ENCODE results near the gene PCSK7.

The PCSK7 gene

DNA sequence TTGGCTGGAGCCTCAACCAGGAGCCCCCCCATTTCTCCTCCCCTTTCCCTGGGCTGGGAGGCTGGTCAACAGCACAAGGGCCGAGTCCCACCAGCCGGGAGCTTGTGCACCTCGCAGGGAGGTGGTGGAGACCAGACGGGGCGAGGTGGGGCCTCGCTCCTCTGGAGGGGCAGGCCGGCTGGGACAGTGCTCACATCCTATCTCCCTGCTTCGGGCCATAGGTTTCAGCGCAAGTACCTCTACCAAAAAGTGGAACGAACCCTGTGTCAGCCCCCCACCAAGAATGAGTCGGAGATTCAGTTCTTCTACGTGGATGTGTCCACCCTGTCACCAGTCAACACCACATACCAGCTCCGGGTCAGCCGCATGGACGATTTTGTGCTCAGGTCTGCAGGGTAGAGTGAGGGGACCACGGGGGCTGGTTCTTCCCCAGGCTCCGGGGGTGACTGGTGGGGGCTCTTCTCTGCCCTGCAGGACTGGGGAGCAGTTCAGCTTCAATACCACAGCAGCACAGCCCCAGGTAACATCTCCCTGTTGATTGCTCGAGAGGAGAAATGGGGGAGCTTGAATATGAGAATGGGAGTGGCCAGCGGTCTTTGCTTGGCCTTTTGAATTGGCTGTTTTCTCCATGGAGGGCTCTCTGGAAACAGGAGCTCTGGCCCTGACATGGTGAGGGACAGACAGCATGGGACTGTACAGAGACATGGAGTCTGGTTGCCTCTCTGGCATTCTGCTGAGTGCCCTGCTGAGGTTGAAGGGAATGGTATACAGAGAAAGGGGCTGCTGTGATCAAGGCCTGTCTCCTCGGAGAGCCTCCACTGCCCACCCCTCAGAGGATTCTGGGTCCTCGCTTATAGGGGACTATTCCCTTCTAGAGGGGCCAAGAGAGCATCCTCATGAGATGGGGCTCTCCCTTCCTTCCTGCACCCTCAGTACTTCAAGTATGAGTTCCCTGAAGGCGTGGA is 50.0 kb downstream of the PCSK7 start:
- no peak for DNase-seq (ENCODE audit: low spot score)

DNA sequence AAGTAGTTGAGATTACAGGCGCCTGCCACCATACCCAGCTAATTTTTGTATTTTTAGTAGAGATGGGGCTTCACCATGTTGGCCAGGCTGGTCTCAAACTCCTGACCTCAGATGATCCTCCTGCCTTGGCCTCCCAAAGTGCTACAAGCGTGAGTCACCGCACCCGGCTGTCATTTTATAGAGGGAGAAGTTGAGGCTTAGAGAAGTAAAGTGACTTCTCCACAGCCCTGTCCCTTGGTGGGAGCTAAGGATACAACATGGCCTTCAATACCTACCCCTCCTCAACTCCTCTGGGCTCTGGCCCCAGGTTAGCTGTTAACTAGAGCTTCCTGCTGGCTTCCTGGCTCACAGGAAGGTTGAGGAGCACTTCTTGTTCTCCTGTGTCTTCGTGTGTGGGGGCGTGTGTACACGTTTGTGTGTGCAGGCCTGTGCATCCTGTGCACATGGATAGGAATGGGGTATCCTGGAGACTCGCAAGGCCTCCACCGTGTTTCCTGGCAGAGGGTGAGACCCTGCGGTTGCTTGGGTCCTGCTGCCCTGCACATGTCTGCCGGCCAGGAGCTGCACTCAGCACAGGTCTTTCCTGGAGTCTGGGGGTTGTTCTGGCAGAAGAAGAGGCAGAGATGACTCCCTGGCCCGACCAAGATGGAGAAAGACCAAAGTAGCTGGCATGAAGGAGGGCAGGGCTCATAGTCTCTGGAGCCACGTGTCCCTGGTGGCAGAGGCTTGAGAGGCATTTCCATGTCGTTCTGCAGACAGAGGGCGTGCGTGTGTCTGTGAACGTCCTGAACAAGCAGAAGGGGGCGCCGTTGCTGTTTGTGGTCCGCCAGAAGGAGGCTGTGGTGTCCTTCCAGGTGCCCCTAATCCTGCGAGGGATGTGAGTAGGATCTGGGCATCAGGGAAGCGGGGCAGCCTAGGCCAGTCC is 51.0 kb downstream of the PCSK7 start:
- no peak for DNase-seq (ENCODE audit: low spot score)

DNA sequence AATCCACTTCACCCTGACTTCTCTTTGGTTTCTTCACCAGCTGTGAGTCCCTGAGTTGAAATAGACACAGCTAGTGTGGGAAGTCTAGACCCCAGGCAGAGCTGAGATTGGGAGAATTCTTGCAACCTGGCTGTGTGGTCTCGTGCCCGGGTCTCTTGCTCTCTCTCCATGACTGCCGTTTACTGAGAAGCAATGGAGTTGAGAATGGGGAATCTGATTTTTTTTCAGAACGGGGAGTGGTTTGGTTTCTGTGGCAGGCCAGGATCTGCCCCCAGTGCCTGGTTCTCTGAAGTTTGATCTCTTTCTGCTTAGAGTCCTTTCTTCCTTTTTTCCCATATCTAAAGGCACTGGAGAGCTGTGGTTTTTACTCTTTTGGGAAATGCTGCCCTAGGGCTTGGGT is 51.9 kb downstream of the PCSK7 start:
- DNase-seq (ENCODE audit: low spot score), result no peak

DNA sequence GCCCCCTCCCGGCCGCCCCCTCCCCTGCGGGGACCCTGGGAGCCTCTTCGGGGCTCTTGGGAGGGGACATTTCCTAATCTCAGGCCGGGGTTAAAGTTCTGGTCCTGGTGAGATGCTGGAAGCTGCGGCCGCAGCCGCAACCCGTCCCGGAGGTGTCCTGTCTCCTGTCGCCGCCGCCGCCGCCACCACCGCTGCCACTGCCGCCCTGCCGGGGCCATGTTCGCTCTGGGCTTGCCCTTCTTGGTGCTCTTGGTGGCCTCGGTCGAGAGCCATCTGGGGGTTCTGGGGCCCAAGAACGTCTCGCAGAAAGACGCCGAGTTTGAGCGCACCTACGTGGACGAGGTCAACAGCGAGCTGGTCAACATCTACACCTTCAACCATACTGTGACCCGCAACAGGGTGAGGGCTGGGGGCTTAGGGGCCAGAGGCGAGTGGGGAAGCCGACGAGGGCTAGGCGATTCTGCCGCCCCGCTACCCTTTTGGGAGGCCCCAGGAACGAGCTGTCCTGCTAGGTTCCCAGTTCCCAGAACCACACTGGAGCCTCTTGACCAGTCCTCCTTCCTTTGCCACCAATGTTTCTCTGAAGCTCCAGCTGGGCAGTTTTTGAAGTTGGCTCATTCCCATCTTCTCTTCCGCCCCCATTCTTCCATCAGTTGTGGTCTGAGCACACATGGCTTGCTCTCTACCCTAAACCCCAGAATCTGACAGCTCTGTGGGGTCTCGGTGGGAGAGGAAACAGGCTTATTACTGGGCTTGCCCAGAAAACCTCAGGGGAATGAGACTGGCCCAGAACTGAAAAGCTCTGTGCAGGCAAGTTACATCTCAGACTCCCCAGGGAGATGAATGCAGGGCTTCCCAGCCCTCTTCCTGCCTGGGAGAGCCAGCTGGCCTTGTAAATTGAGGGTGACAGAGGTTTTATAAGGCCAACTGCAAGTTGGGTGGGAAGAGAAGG is 52.5 kb downstream of the PCSK7 start:
- DNase-seq (ENCODE audit: low spot score), result no peak

DNA sequence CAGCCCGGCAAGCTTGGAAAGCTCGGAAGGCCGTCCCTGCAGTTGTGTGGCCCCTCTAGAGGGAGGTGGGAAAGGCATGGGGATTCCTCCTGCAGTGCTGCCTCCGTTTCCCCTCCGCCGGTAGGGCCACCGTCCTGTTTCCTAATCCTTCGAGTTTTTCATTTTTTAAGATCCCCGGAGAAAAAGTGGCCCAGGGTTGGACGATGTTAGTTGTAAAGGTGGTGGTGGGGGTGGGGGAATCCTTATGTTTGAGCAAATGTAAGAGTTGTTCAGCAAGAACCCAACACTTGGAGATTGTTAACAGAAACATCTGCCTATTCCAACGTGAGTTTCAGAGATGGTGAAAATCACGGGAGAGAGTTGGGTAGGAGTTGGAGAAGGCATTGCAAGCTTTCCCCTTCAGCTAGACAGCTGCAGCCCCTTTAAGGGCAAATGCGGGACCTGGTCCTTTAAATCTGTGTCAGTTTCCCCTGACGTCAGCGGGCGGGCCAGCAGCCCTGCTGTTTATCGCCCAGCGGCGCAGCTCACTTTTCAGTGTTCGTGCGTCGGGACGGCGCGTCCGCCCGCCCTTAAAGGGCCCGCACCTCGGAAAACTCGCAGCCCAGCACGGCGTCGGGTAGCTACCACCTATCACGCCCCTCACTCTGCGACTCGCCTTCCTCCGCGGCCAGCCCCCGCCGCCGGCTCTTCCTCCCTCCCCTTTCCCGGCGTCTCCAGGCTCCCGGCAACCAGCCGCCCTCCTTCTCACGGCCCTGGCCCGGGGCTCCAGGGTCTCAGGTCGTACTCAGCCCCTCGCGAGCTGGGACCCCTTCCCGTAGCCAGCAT is 53.5 kb downstream of the PCSK7 start, which contains the start of gene SIDT2:
Gene SIDT2 (plus strand): TSS at position 534 of the 825 bp plus-strand sequence. CDS start 521 bp downstream, outside the sequence.
- DNase-seq (ENCODE audit: low spot score), result peak; percentile 91

DNA sequence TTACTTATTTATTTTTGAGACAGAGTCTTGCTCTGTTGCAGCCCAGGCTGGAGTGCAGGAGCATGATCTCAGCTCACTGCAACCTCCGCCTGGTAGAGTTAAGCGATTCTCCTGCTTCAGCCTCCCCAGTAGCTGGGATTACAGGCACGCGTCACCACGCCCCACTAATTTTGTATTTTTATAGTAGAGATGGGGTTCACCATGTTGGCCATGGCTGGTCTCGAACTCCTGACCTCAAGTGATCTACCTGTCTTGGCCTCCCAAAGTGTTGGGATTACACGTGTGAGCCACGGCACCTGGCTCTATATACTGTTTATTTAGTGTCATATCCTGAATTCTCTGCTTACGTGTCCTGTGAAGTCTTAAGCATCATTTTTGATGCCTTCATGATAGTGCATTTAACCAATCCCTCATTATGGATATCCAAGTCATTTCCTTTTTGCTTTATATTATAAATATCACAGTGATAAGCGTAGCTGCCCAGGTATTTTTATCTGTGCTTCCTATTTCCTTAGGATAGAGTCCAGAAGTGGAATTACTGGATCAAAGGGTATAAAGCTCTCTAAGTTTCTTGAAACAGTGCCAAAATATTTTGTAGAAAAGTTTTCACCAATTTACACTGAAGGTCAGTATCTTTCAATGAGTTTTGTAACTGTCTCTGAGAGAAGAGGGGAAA is 54.2 kb downstream of the PCSK7 start:
- DNase-seq (ENCODE audit: low spot score), result no peak

DNA sequence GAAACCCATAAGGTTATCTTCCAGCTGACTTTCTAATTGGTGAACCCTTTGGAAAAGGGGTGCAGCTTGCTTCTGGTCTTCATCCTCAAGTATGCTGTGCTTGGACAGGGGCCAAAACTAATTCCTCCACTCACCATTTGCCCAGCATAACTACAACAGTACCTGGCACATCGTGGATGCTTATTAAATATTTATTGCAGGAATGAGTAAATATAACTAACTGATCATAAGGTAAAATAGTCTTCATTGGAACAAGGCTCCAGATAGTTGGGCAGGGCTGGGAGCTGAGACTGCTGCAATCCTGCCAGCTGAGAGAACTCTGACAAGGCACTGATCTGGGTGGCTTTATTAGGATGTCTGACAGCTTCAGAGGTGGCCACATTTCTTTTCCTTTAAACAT is 55.7 kb downstream of the PCSK7 start:
- DNase-seq (ENCODE audit: low spot score), result no peak

DNA sequence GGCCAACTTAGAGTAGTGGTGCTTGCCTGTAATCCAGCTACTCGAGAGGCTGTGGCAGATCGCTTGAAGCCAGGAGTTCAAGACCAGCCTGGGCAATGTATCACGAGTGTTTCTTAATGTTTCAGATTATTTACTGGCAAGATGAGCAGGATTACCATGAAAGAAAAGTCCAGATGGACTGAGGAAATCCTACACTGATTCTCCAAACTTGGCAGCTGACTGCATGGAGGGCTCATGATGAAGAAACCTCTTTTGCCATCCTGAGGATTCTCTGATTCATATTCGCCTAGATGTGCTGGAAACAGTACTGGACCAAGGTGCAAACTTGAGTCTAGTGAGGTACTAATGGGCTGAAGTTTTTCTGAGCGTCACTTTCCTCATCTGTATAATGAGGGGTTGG is 56.1 kb downstream of the PCSK7 start:
- no peak for DNase-seq (ENCODE audit: low spot score)

DNA sequence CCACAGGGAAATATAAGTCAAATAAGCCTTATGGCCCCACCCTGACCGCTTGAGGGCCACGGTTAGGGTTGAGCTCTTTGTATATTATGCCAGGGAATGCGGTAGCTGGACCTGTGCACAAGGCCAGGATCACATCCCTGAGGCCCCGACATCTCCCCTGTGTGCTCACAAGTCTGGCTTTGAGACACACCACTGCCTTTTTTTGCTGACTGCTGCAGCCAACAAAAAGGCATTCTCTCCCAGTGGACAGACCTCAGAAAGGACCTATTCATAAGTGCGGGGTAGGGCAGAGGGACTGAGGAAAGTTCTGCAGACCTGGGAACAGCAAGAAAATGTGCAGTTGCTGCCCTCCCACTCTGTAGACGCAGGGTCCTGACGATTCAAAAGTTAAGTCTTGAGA is 56.8 kb downstream of the PCSK7 start:
- DNase-seq (ENCODE audit: low spot score), result no peak

DNA sequence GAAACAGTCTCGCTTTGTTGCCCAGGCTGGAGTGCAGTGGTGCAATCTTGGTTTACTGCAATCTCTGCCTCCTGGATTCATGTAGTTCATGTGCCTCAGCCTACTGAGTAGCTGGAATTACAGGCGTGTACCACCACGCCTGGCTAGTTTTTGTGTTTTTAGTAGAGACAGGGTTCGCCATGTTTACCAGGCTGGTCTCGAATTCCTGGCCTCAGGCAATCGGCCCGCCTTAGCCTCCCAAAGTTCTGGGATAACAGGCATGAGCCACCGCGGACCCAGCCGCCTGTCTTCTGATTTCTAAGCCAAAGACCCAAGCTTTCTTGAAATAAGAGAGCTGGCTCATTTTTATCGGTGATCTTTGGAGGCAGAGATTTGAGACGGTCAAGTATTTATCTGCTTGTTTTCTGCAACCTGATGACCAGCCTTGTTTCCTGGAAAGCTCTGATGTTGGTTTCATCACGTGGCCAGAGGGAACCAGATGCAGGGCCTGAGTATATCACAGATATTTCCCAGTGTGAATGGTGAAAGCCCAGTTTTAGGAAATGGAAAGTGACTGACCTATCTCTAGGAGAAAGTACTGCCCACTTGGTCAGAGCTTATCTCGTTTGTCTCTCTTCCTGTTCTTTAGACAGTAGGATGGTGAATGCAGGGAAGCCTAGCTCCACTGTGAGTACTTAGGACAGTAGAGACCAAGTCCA is 59.0 kb downstream of the PCSK7 start:
- DNase-seq (ENCODE audit: low spot score), result no peak

DNA sequence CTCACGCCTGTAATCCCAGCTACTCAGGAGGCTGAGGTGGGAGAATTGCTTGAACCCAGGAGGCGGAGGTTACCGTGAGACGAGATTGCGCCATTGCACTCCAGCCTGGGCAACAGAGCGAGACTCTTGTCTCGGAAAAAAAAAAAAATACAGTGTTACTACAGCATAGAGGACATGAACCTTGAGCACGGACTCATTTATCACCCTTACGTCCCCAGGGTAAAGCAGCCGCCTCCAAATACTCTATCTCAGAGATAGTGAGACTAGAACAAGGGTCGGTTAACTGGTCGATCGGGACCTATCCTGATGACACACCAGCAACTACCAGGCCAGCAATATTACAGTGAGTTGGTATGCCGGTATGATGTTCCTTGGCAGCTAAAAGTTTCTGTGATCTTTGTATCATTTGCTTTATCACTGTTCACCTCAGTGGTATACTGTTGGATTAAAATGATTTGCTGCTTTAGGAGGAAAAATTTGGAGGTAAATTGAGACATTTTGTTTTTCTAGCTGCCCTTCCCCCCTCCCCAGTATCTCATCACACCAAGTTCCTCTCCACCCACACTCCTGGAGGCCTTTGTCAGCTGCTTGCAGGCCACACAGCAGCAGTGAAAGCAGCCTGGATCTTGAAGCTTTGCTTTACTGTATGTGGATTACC is 60.3 kb downstream of the PCSK7 start:
- no peak for DNase-seq (ENCODE audit: low spot score)

DNA sequence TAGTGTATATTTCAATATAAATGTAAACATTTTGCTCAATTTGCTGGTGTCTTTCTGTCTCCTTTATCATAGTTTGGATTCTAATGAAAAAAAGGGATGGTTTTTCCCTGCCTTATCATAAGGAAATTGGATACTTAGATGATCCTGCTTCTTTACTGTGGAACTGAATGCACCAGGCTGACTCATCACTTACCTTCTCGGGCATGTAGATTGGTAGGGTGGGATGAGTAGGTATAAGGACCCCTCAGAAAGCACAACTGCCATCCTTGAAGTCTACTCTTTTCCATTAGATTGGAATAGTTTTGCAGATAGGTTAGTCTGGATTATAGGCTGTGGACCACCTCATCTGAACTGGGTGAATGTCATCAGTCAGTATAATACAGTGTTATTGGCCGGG is 60.9 kb downstream of the PCSK7 start:
- DNase-seq (ENCODE audit: low spot score), result no peak

DNA sequence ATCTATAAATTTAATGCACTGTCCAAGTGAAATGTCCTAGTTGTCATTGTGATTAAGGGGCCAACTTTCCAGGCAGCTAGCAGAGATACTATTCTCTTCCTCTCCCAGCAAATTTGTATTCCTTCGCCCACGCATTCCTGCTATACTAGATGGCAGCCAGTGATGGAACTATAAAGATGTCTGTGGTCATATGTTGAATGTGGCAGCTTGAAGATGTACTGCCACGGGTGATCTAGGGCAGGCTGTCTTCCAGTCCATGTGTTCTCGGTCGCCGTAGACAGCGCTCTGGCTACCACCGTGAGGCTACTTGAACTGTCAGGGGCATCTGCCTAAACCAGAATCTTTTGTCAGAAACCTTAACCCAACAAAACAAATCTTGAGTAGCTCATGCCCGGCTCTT is 61.7 kb downstream of the PCSK7 start:
- no peak for DNase-seq (ENCODE audit: low spot score)

DNA sequence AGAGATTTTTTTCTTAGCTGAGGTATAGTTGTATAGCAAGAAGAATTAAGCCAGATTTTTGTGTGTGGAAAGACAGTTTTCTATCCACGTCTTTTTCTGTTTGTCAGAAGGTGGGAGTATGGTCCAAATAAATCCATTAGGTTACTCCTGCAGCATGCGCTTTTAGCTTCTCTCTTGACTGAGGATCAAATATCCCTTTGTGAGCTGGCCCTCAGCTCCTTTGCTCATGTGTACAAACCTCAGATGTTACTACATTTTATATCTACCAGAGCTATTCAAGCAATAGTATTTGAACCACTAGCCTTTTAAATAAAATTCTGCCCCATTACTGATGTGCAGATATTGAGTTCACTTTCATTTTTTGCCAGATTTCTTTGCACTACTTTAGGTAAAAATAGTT is 62.1 kb downstream of the PCSK7 start:
- no peak for DNase-seq (ENCODE audit: low spot score)

DNA sequence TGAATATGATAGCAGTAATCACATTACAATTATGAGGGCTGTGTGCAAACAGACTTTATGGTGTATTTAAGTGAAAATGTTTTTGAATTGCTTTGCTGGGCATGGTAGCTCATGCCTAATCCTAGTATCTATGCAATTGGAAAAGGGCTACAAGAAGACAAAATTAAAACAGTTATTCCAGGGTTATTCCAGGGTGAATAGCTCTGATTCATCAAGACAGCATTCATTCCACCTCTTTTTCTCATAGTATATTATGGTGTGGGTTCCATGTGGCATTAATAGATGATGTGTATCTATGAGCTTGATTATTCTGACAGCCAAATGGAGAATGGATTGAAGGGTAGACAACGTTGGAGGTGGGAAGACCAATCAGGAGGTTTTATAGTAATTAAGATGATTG is 65.4 kb downstream of the PCSK7 start:
- no peak for DNase-seq (ENCODE audit: low spot score)

DNA sequence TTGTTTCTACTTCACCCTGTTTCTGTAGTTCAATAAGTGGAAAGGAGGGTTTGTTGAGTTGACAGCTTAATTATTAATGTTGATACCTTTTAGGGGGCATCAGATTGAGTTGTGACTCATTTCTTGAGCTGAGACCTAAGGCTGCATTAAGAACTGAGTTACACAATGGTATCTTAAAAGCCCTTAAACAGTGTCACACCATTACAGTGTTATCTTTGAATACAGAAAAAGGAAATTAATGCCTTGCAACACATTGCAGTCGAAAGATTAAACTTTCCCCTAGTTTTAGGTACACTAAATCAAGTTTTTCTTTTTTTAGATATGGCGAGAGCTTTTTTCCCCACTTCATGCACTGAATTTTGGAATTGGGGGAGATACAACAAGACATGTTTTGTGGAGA is 71.0 kb downstream of the PCSK7 start:
- DNase-seq (ENCODE audit: low spot score), result no peak

DNA sequence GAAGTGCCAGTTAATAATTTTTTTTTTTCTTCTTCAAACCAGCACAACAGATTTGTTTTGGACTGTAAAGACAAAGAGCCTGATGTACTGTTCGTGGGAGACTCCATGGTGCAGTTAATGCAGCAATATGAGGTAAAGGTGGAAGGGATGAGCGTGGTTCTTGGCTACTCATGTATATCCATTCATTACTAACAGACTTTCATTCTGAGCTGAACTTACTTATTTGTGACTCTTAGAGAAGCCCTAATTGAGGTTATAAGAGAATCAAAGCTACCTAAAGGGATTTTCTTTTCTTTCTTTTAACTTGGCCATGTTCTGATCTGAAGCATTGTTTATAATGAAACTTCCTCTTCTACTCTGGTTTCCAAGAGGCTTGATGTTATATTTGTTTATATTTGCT is 72.0 kb downstream of the PCSK7 start:
- DNase-seq (ENCODE audit: low spot score), result no peak

DNA sequence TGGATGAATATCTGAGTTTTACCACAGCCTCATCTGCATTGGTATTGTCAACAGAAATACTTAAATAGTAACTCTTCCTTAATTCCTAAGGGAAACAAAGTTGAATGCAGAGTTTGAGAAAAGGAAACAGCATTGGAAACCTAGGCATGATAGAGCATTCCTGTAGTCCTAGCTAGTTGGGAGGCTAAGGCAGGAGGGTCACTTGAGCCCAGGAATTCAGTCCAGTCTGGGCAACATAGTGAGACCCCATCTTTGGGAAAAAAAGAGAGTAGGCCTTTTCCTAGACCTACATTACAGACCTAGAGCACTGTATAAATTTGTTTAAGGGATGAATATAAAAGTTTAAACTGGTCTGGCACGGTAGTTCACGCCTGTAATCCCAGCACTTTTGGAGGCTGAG is 74.4 kb downstream of the PCSK7 start:
- DNase-seq (ENCODE audit: low spot score), result no peak

DNA sequence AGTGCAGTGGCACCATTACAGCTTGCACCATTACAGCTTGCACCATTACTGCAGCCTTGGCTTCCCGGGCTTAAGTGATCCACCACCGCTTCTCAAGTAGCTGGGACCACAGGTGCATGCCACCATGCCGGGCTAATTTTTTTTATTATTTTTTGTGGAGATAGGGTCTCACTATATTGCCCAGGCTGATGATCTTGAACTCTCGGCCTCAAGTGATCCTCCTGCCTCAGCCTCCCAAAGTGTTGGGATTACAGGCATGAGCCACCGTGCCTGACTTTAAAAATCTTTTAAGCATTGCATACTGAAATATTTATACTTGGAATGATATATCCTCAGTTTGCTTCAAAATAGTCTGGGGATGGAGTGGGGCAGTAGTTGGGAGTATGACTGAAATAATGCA is 77.4 kb downstream of the PCSK7 start:
- no peak for DNase-seq (ENCODE audit: low spot score)
